OCI-LY7 (cell line): ENCODE results near the gene ANTXR1. TPM values are rescaled to one million over a fixed set of nuclear protein-coding genes. Genes with fewer than 3 reads are reported as not detected.
A peak's percentile ranks its signal among the peaks of the same experiment; 100 is the strongest.

Source experiments
- BruUV-seq: library from RNA; stranded (reverse); fragments of 400-500 nt; replicated peaks from 2 replicates; lab custom pipeline; 2021; lab: Mats Ljungman, UMichigan
- CTCF ChIA-PET: fragments of 300-600 bp; sonication (Branson Sonifier 250); formaldehyde crosslinking; loops from one replicate; lab custom pipeline; 2022; ENCODE audit warnings: antibody characterized with exemption; ENCODE audit not compliant: unreplicated experiment; lab: Charles Lee
- POLR2A ChIA-PET: fragments of 300-600 bp; sonication (Branson Sonifier 250); formaldehyde crosslinking; loops from one replicate; lab custom pipeline; 2022; ENCODE audit warnings: antibody characterized with exemption; lab: Charles Lee
- DNase-seq: peaks from one replicate; pipeline ENCODE4 v3.0.0-alpha.2; 2015; ENCODE audit warnings: low spot score
- H2AFZ ChIP-seq: fragments of 200-600 bp; sonication (generic), shearing (Covaris generic); 2 replicates; pipeline ENCODE4 v1.6.1; 2014; ENCODE audit warnings: mild to moderate bottlenecking, antibody characterized with exemption, low read length, moderate library complexity
- H3K27ac ChIP-seq: fragments of 200-600 bp; sonication (generic); 2 replicates; pipeline ENCODE4 v1.5.1; 2014; ENCODE audit warnings: mixed run types, low read depth, mild to moderate bottlenecking, moderate library complexity, low read length, inconsistent platforms; ENCODE audit not compliant: poor library complexity, severe bottlenecking
- H3K36me3 ChIP-seq: fragments of 200-600 bp; sonication (generic); 2 replicates; pipeline ENCODE4 v1.6.1; 2014; ENCODE audit warnings: mild to moderate bottlenecking, antibody characterized with exemption, low read length, moderate library complexity, mixed read lengths; ENCODE audit not compliant: insufficient read depth
- H3K4me1 ChIP-seq: fragments of 200-600 bp; sonication (generic); 2 replicates; pipeline ENCODE4 v1.5.1; 2014; ENCODE audit warnings: mild to moderate bottlenecking, low read length; ENCODE audit not compliant: insufficient read depth, poor library complexity, severe bottlenecking
- H3K4me2 ChIP-seq: fragments of 200-600 bp; sonication (generic); 2 replicates; pipeline ENCODE4 v1.6.1; 2014; ENCODE audit warnings: mild to moderate bottlenecking, low read length
- H3K4me3 ChIP-seq: fragments of 200-600 bp; sonication (generic); 2 replicates; pipeline ENCODE4 v1.5.1; 2014; ENCODE audit warnings: mild to moderate bottlenecking, low read depth, low read length; ENCODE audit not compliant: poor library complexity, severe bottlenecking
- H3K79me2 ChIP-seq: fragments of 200-600 bp; sonication (generic); 2 replicates; pipeline ENCODE4 v1.6.1; 2016; ENCODE audit warnings: low read depth, mild to moderate bottlenecking, low read length, moderate library complexity, mixed read lengths; ENCODE audit not compliant: insufficient read depth
- H3K9me2 ChIP-seq: fragments of 200-600 bp; sonication (generic); 2 replicates; pipeline ENCODE4 v1.6.1; 2016; ENCODE audit warnings: mild to moderate bottlenecking, low read length, mixed read lengths; ENCODE audit not compliant: insufficient read depth
- H3K9me3 ChIP-seq: fragments of 200-600 bp; sonication (generic); 2 replicates; pipeline ENCODE4 v1.6.1; 2014; ENCODE audit warnings: mild to moderate bottlenecking, mixed run types, low read length, mixed read lengths
- H4K20me1 ChIP-seq: fragments of 200-600 bp; sonication (generic); 2 replicates; pipeline ENCODE4 v1.6.1; 2014; ENCODE audit warnings: mild to moderate bottlenecking, antibody characterized with exemption, low read length, moderate library complexity, mixed read lengths; ENCODE audit not compliant: insufficient read depth
- CTCF ChIP-seq: fragments of 200-600 bp; sonication (generic); conservative IDR thresholded peaks from 2 replicates; pipeline ENCODE4 v1.5.1; 2014; ENCODE audit warnings: mild to moderate bottlenecking, antibody characterized with exemption, low read length, moderate library complexity, mixed read lengths
- EZH2phosphoT487 ChIP-seq: fragments of 200-600 bp; sonication (generic); IDR thresholded peaks from 2 replicates; pipeline ENCODE4 v1.6.1; 2018; ENCODE audit warnings: low read depth, borderline replicate concordance, mild to moderate bottlenecking, mixed run types, antibody characterized with exemption, low read length, moderate library complexity, mixed read lengths
- intact Hi-C: fragments of 100-400 bp; cut with micrococcal nuclease; formaldehyde crosslinking; loops from one replicate; pipeline ENCODE4 v1.10.0; 2022; ENCODE audit not compliant: unreplicated experiment
- total RNA-seq, 2 experiments: library from RNA; depleted of rRNA in 1 of 2; stranded (reverse); fragments of >200 nt in 1 of 2; shearing (Covaris generic) in 1 of 2; gene quantifications; 2 replicates each; pipeline ENCODE4 v1.2.3, GENCODE V29; 2014 to 2022

Gene ANTXR1
- total RNA-seq, 2 experiments from 2014 or later = not detected

DNA sequence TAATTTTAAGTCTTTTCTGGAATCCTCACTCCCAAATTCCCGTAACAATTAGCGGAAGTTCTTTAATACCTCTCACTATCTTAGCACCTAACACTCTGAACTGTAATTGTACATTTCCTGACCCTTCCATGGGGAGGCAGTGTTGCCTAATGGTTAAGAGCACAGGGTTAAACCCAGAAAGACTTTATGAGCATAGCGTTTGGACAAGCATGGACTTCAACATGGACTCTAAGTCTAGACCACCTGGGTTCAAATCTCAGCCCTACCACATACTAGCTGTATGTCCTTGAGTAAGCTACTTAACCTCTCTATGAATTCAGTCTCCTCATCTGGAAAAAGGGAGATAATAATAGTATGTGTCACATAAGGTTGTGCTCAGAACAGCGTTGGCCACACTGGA lies 13.0 kb downstream of the ANTXR1 start:
- ChIA-PET CTCF (no interaction called here), POLR2A (interaction anchor here (0.6 to 0.7 kb wide), 2 partner anchors 38 to 1166 kb away, joined by 3 to 4 read pairs; no protein-coding TSS in a partner anchor)
- no peaks in the 10 kb centered on the region for H3K4me1 ChIP-seq
- H3K27ac ChIP-seq = no peak overlapping the region
- H3K79me2 ChIP-seq = no peaks in the 10 kb centered on the region
- no peak overlapping the region for H2AFZ ChIP-seq
- DNase-seq = peak; percentile 34
- no peaks in the 10 kb centered on the region for H4K20me1 ChIP-seq
- intact Hi-C loops = loop anchor here (5.0 kb wide), 1 partner anchor 281 kb away; no protein-coding TSS in a partner anchor
- no peaks in the 10 kb centered on the region for H3K9me2 ChIP-seq
- H3K9me3 ChIP-seq = no peaks in the 10 kb centered on the region
- H3K36me3 ChIP-seq = no peaks in the 10 kb centered on the region
- no peak overlapping the region for H3K4me3 ChIP-seq
- no peak overlapping the region for H3K4me2 ChIP-seq
- no peak for TF ChIP-seq EZH2phosphoT487
- TF ChIP-seq CTCF = peak; percentile 81
- no TSS peak for BruUV-seq

DNA sequence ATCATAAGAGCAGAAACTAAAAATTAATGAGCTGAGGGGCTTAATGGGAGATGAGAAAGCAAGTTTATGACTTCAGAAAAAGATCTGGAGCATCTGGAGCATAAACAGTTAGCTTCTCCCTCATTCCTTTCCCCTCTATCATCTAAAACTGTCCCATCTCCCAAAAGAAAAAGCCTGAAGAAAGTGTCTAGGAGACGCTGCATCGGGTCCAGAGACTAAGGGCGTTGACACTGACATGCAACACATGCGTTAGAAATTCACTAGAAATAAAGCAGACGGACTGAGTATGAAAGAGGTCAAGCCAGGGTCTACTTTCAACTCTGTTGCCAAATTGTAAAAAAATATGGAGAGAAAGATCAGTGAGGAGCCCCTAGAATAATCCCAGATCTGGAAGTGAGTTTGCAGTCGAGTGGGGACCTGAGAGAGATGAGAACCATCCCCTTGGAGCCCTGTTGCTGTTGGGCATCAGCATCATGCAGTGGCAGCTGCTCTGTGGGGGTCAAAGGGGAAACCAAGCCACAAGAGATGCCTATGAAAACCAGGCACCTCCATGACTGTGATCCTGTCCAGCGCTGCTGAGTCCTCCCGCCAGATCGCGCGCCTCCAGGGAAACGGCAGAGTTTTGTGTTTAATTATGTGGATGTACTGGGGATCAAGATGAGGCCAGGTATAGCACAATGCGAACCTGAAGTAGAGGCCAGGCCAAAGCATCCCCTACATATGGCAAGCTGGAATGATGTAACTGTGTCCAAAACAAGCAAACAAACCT lies 13.9 kb downstream of the ANTXR1 start:
- H3K4me2 ChIP-seq = no peak overlapping the region
- H4K20me1 ChIP-seq = no peaks in the 10 kb centered on the region
- BruUV-seq = no TSS peak
- no peaks in the 10 kb centered on the region for H3K4me1 ChIP-seq
- no peaks in the 10 kb centered on the region for H3K9me3 ChIP-seq
- no peak overlapping the region for H2AFZ ChIP-seq
- no peaks in the 10 kb centered on the region for H3K79me2 ChIP-seq
- H3K36me3 ChIP-seq = no peaks in the 10 kb centered on the region
- no peak for TF ChIP-seq CTCF
- no peak for TF ChIP-seq EZH2phosphoT487
- no peak overlapping the region for H3K4me3 ChIP-seq
- no peaks in the 10 kb centered on the region for H3K9me2 ChIP-seq
- no peak for DNase-seq
- POLR2A ChIA-PET = no interaction called here
- CTCF ChIA-PET = no interaction called here
- intact Hi-C loops = loop anchor here (5.0 kb wide), 1 partner anchor 280 kb away; no protein-coding TSS in a partner anchor
- H3K27ac ChIP-seq = no peak overlapping the region
